Heart left ventricle (tissue), 13 donors: Measurements from ENCODE around the gene MED27.

Experiments
- POLR2A ChIP-seq, 2 donors: fragments of 450-650 bp; IDR thresholded peaks; one replicate each; pipeline ENCODE4 v1.6.1; 2017; ENCODE audit warnings: antibody characterized with exemption in 2 of 2, mild to moderate bottlenecking in 2 of 2, moderate library complexity in 2 of 2
- TF ChIP-seq, protein P1 (sequence below), 12 donors: fragments of 200-600 bp; sonication (generic) in 4 of 12; IDR thresholded peaks; one replicate each; pipeline versions ENCODE4 v1.5.0 to v1.8.0; 2018 to 2022; ENCODE audit warnings: antibody characterized with exemption in 12 of 12, mild to moderate bottlenecking in 5 of 12
- donor health status: ischemic (EF 13 %, LVEDD 7.1; RV severe dilation, severe dysfunction).
- donor health status: DM: no; HTN: yes; CAD: no.
- donor health status: DM: no; HTN: no; CAD: no.
- donor health status: ischemic (EF 25% LVEDD 6.9; RV normal size, moderate dysfunction).
- donor health status: ischemic (EF 25% LVEDD 5.7; RV mildly dilated, moderate dysfunction).
- donor health status: ischemic (EF 35%, LVEDD 5.7; RV mildly dilated, moderate dysfunction).
- donor health status: nonischemic (EF 11% LVEDD 7.7; RV severe dilation, severe dysfunction).
- donor health status: DM: yes; HTN: yes; CAD: no.
- donor health status: PGD.
- donor health status: ischemic (EF 29% LVEDD 5.4; RV normal size, mild dysfunction).
- donor health status: nonischemic (EF 23%, LVEDD 6.1; RV moderate dilation, normal function).

DNA sequence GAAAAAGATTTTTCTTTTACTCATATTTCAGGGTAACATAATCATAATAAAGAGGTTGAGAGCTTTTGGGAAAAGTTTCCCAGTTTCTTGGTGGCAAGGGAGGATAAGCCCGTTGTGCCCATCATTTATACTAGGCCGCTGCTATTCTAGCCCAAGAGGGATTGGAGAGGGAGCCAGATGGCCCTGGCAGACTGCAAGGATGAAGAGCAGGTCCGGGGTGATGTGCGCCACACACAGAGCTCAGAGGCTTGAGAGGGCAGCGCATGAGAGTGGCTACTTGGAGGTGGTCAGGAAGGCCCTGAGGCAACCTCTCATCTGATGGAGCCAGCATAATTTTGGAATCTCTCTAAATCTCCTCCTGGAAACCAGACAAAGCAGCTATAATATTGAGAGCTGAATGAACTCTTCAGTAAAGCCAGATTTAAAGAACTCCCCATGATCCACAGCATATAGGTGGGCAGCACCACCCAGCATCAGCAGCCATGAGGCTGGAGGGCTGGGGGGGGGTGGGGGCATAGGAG lies 110.1 kb downstream of the MED27 start:
- TF ChIP-seq, protein P1, sequence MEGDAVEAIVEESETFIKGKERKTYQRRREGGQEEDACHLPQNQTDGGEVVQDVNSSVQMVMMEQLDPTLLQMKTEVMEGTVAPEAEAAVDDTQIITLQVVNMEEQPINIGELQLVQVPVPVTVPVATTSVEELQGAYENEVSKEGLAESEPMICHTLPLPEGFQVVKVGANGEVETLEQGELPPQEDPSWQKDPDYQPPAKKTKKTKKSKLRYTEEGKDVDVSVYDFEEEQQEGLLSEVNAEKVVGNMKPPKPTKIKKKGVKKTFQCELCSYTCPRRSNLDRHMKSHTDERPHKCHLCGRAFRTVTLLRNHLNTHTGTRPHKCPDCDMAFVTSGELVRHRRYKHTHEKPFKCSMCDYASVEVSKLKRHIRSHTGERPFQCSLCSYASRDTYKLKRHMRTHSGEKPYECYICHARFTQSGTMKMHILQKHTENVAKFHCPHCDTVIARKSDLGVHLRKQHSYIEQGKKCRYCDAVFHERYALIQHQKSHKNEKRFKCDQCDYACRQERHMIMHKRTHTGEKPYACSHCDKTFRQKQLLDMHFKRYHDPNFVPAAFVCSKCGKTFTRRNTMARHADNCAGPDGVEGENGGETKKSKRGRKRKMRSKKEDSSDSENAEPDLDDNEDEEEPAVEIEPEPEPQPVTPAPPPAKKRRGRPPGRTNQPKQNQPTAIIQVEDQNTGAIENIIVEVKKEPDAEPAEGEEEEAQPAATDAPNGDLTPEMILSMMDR (IDR thresholded peaks at IDR 0.05) = no peak
- no peak for TF ChIP-seq POLR2A (IDR thresholded peaks at IDR 0.05)
